GM21390 (cell line): ENCODE data around the gene PRKRIP1.
A peak's percentile ranks its signal among the peaks of the same experiment; 100 is the strongest.
"Not testable (repeated sequence)": the region's sequence is repeated elsewhere in the genome, so short reads cannot be mapped to it uniquely, and the experiment has no call there.

Experiments used
- ATAC-seq: cut with Tn5 transposase; IDR thresholded peaks from one replicate; pipeline ENCODE4 v1.9.1; 2021; ENCODE audit not compliant: unreplicated experiment

PRKRIP1 gene

GRCh38 chr7:102429141-102429899, 33.2 kb downstream of the PRKRIP1 start:
- ATAC-seq: no peak

- ATAC-seq: peak; percentile 29
These were observed 35.6 kb downstream of the PRKRIP1 start for GRCh38 chr7:102431617-102432298.

GRCh38 chr7:102432442-102433218, 36.5 kb downstream of the PRKRIP1 start:
- peak; percentile 37 for ATAC-seq

- ATAC-seq: peak; percentile 60
These were observed 37.3 kb downstream of the PRKRIP1 start, which contains the start of gene ORAI2 for GRCh38 chr7:102433219-102434038. TSS of gene ORAI2 (plus strand) at chr7:102433575. CDS start at chr7:102438957, 5,382 bp downstream.

- ATAC-seq: no peak
These were observed 37.9 kb downstream of the PRKRIP1 start for GRCh38 chr7:102434039-102434486.

- no peak for ATAC-seq
These were observed 40.0 kb downstream of the PRKRIP1 start for GRCh38 chr7:102436118-102436517.

GRCh38 chr7:102439963-102440795, 44.0 kb downstream of the PRKRIP1 start:
- no peak for ATAC-seq

GRCh38 chr7:102444961-102445673, 49.0 kb downstream of the PRKRIP1 start:
- ATAC-seq: peak; percentile 37

- ATAC-seq: no peak
These were observed 49.5 kb downstream of the PRKRIP1 start for GRCh38 chr7:102445674-102446071.

- ATAC-seq: no peak
These were observed 50.4 kb downstream of the PRKRIP1 start for GRCh38 chr7:102446387-102447156.

- ATAC-seq: no peak
These were observed 51.1 kb downstream of the PRKRIP1 start for GRCh38 chr7:102447311-102447710.

GRCh38 chr7:102449136-102449535, 53.0 kb downstream of the PRKRIP1 start:
- no peak for ATAC-seq

GRCh38 chr7:102450242-102450641, 54.1 kb downstream of the PRKRIP1 start:
- ATAC-seq: no peak

GRCh38 chr7:102451371-102452054, 55.4 kb downstream of the PRKRIP1 start:
- ATAC-seq: no peak

GRCh38 chr7:102452451-102452850, 56.3 kb downstream of the PRKRIP1 start:
- ATAC-seq: no peak

GRCh38 chr7:102453319-102453718, 57.2 kb downstream of the PRKRIP1 start:
- no peak for ATAC-seq

GRCh38 chr7:102454468-102454867, 58.3 kb downstream of the PRKRIP1 start:
- ATAC-seq: no peak

GRCh38 chr7:102454932-102455331, 58.8 kb downstream of the PRKRIP1 start:
- ATAC-seq: not testable (repeated sequence)
